Chondrocyte (in vitro differentiated cells): Measurements from ENCODE around the gene MTA2. TPM values are rescaled to one million over a fixed set of nuclear protein-coding genes. Genes with fewer than 3 reads are reported as not detected.

Experiments used
- DNase-seq: peaks from one replicate; pipeline ENCODE4 v3.0.0; 2021; ENCODE audit warnings: mixed read lengths, low spot score
- H3K27ac Mint-ChIP-seq: one replicate; pipeline ENCODE4 v1.8.0; 2021; ENCODE audit warnings: mild to moderate bottlenecking, moderate library complexity, mixed read lengths; ENCODE audit not compliant: unreplicated experiment
- H3K27me3 Mint-ChIP-seq: 2 replicates; pipeline ENCODE4 v1.8.0; 2021; ENCODE audit warnings: low read depth, mixed read lengths
- H3K36me3 Mint-ChIP-seq: 2 replicates; pipeline ENCODE4 v1.8.0; 2021; ENCODE audit warnings: low read depth, mixed read lengths
- H3K4me1 Mint-ChIP-seq: 2 replicates; pipeline ENCODE4 v1.8.0; 2021; ENCODE audit warnings: low read depth, mild to moderate bottlenecking, mixed read lengths
- H3K4me3 Mint-ChIP-seq: one replicate; pipeline ENCODE4 v1.8.0; 2021; ENCODE audit warnings: mild to moderate bottlenecking, moderate library complexity, mixed read lengths; ENCODE audit not compliant: unreplicated experiment
- H3K9me3 Mint-ChIP-seq: 2 replicates; pipeline ENCODE4 v1.8.0; 2021; ENCODE audit warnings: low read depth, mixed read lengths
- total RNA-seq: library from RNA; stranded (reverse); gene quantifications from 3 replicates; pipeline ENCODE4 v1.2.1, GENCODE V29; 2021
- TF ChIP-seq, protein P1 (sequence below): fragments of 200-600 bp; sonication (generic); IDR thresholded peaks from 2 replicates; pipeline ENCODE4 v1.5.0; 2021; ENCODE audit warnings: antibody characterized with exemption, mild to moderate bottlenecking, moderate library complexity

The MTA2 gene
- total RNA-seq, 1 donor from 2014 or later = 81.7 TPM

DNA sequence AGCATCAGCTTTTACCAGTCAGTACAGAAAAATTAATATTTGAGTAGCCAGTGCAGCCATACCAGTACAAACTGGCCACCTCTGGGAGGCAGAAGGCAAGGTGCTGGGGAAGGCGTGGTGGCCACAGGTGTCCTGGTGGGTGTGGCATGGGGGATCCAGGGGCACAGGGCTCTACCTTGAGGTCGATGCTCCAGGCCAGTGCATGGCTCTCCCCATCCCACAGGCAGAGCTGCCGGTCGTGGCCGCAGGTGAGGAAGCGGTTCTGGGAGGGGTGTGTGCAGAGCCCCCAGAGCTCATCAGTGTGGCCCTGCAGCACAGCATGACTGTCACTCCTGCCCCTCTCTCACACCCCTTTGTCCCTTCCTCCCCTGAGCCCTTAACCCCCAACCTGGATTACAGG lies 3.8 kb upstream of the MTA2 start:
- no peak for DNase-seq
- H3K4me1 Mint-ChIP-seq = peaks cover 23% of the 10 kb centered on the region
- no peaks in the 10 kb centered on the region for H3K27me3 Mint-ChIP-seq
- peaks cover 10% of the 10 kb centered on the region for H3K36me3 Mint-ChIP-seq
- no peaks in the 10 kb centered on the region for H3K9me3 Mint-ChIP-seq
- TF ChIP-seq, protein P1, sequence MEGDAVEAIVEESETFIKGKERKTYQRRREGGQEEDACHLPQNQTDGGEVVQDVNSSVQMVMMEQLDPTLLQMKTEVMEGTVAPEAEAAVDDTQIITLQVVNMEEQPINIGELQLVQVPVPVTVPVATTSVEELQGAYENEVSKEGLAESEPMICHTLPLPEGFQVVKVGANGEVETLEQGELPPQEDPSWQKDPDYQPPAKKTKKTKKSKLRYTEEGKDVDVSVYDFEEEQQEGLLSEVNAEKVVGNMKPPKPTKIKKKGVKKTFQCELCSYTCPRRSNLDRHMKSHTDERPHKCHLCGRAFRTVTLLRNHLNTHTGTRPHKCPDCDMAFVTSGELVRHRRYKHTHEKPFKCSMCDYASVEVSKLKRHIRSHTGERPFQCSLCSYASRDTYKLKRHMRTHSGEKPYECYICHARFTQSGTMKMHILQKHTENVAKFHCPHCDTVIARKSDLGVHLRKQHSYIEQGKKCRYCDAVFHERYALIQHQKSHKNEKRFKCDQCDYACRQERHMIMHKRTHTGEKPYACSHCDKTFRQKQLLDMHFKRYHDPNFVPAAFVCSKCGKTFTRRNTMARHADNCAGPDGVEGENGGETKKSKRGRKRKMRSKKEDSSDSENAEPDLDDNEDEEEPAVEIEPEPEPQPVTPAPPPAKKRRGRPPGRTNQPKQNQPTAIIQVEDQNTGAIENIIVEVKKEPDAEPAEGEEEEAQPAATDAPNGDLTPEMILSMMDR = no peak
- H3K27ac Mint-ChIP-seq = no peak overlapping the region
- no peak overlapping the region for H3K4me3 Mint-ChIP-seq

DNA sequence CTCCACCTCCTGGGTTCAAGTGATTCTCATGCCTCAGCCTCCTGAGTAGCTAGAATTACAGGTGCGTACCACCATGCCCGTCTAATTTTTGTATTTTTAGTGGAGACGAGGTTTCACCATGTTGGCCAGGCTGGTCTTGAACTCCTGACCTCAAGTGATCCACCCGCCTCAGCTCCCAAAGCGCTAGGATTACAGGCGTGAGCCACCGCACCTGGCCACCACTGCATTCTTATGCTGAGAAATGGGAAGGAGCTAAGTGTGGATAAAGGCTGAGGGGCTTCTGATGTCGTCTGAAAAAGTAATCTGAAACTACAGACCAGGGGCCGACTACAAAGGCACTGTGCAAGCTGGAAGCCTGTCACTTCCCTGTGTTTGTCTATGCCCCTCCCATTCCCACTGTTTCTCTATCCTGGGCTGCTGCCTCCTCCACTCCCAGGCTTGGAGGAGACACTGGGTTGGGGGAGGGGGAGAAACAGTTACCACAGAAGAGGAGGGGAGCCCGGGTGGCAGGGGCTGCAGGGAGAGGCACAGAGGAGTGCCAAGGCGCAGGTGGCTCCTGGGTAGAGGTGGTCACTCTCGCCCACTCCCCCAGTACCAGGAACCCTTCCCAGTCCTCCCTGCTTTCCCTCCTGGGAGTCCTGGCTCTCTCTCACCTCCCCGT lies 2.9 kb upstream of the MTA2 start:
- no peaks in the 10 kb centered on the region for H3K27me3 Mint-ChIP-seq
- TF ChIP-seq, protein P1 = no peak
- no peaks in the 10 kb centered on the region for H3K9me3 Mint-ChIP-seq
- peaks cover 29% of the 10 kb centered on the region for H3K4me1 Mint-ChIP-seq
- no peak overlapping the region for H3K4me3 Mint-ChIP-seq
- DNase-seq = no peak
- H3K27ac Mint-ChIP-seq = peak overlapping the region; percentile 17
- peaks cover 10% of the 10 kb centered on the region for H3K36me3 Mint-ChIP-seq

DNA sequence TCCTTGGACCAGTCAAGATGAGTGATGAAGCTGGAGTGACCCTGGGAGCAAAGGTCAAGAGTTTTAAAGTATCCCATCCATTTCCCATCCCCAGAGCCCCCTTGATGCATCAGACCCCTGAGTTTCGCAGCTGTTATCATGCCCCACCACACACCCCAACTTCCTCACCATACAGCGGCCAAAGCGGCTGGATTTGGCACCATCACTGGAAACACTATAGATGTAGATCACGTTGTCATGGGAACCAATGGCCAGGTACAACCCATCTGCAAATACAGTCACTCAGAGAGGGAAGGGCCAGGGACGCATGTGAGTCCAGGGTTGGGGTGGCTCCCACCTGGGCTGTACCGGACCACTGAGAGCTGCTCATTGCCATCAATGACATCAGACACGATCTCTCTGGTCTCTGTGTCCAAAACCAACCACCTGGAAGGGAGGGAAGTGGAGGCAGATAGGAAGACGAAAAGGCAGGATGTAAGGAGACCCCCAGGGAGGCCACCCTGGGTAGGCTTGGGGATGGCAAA lies 2.2 kb upstream of the MTA2 start:
- H3K4me1 Mint-ChIP-seq = peaks cover 37% of the 10 kb centered on the region
- H3K36me3 Mint-ChIP-seq = peaks cover 11% of the 10 kb centered on the region

DNA sequence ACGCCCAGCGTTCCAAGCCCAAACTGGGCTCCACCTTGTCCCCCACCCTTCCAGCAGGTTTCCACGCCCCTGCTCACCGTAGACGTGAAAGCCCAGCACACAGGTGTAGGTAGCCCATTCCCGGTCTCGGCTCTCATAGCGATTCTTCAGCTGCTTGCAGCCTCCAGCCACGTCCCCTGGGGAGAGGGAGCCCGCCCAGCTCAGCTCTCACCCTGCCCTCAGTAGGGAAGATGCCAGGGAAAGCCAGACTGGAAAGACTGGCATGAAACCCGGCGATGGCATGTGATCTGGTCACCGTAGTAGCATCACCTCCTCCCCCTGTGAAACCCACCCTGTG lies 1.4 kb upstream of the MTA2 start:
- peaks cover 40% of the 10 kb centered on the region for H3K4me1 Mint-ChIP-seq
- peaks cover 14% of the 10 kb centered on the region for H3K36me3 Mint-ChIP-seq
- H3K27ac Mint-ChIP-seq = peak overlapping the region; percentile 1
- no peaks in the 10 kb centered on the region for H3K27me3 Mint-ChIP-seq
- DNase-seq = no peak
- no peak overlapping the region for H3K4me3 Mint-ChIP-seq
- TF ChIP-seq, protein P1 = no peak
- H3K9me3 Mint-ChIP-seq = no peaks in the 10 kb centered on the region

More for the DNA sequence above, 2.2 kb upstream of the MTA2 start:
- Mint-ChIP-seq H3K4me3 (no peak overlapping the region), H3K27ac (no peak overlapping the region), H3K27me3 (no peaks in the 10 kb centered on the region), H3K9me3 (no peaks in the 10 kb centered on the region)
- no peak for DNase-seq
- TF ChIP-seq, protein P1 = no peak

DNA sequence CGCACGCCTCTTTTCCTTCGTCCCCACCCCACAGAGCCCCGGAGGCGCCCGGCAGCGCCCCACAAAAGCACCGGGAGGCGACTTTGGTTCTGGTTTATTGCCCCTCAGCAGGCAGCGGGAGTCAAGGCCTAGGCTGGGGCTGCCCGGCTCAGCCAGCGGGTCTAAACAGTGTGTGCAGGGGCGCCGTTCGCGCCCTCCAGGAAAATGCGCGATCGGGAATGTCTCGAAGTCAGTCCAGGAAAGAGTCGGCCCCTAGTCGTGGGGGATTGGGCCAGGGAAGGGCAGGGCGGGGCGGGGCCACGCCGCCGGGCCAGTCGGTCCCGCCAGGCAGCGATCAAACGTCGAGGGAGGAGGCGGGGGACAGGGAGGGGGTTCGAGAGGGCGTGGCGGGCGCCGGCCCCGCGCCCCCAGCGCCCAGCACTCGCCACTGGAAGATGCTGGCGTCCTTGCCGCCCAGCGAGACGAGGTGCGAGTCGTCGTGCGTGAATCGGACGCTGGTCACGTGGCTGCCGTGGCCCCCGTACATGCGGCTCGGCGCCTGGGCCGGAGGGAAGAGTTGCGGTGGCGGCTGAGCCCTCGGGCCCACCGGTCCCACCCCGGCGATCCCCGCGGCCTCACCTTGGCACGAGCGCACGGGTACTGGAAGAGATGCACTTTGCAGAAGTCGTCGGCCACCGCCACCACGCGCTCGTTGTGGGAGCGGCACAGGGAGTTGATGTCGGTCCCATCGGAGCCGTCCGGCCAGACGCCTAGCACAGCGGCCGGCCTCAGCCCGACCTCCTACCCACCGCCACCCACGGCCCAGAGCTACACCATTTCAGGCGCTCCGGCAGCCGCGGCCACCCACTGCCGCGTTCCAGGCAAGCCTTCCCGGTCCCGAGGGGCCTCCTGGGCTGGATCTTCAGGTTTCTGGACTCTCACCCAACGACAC lies 741 bp upstream of the MTA2 start:
- Mint-ChIP-seq H3K27me3 (no peaks in the 10 kb centered on the region), H3K4me1 (peaks cover 40% of the 10 kb centered on the region), H3K27ac (peak overlapping the region; percentile 81), H3K9me3 (no peaks in the 10 kb centered on the region), H3K4me3 (peak overlapping the region; percentile 80), H3K36me3 (peaks cover 17% of the 10 kb centered on the region)
- TF ChIP-seq, protein P1 = no peak
- DNase-seq = no peak
